ENCODE results near the gene DNAJC11.

The DNAJC11 gene

GRCh38 chr1:6596886-6597776 lies 104.5 kb downstream of the DNAJC11 start:
- DNase-seq = no peak

- DNase-seq = no peak
Observed at GRCh38 chr1:6596351-6596750, 105.3 kb downstream of the DNAJC11 start.

- DNase-seq = no peak
Observed at GRCh38 chr1:6594977-6595740, 106.5 kb downstream of the DNAJC11 start.

GRCh38 chr1:6593810-6594209 lies 107.8 kb downstream of the DNAJC11 start:
- DNase-seq = no peak

DNA sequence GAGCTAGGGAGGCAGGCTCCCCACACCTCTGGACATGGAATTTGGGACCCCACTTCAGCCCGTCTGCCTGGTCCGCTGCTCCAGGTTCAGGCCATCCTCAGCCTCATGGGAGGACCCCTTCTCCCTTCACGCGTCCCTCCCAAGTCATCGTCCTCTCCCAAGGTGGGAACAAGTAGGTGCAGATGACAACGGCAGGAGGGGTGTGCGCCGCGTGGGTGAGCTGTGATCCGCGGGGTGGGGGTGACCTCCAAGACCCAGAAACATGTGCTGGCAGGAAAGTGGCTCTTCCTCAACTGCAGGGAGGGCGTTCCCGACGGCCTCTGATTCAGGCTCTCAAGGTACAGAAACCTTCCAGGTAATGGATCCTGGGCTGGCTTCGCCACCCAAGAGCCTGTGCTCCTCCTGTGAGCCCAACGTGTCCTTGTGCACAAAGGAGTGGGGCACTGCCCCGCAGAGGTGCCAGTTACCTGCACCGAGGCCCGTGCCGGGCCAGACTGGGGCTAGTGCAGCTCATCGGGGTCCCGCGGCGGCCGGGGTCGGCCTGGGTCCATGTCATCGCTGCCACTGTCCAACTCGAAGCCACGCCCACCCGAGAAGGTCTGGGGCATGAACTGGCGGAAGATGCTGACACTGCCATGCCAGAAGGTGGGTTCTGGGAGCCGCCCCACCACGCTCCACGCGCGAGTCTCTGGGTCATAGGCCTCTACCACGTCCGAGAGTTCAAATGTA lies 108.6 kb downstream of the DNAJC11 start:
- DNase-seq = no peak

DNA sequence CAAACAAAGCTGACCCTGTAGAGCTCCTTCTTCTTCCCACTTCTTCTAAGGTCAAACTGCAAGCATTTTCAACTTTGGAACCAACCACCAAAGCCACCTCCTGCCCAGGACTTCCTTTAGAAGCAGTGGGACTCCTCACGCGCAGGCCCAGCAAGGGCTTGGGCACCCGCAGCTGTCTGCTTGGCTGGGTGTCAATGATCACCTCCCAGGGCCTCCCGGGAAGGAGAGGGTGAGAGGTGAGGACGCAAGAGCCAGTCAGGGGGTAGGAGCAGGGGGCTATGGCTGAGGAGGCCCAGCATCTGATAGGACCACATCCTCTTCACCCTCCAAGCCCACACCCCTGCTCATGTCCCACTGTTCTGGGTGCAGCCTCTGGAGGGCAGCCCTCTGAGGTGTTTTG lies 109.2 kb downstream of the DNAJC11 start:
- peak; percentile 46 for DNase-seq

DNA sequence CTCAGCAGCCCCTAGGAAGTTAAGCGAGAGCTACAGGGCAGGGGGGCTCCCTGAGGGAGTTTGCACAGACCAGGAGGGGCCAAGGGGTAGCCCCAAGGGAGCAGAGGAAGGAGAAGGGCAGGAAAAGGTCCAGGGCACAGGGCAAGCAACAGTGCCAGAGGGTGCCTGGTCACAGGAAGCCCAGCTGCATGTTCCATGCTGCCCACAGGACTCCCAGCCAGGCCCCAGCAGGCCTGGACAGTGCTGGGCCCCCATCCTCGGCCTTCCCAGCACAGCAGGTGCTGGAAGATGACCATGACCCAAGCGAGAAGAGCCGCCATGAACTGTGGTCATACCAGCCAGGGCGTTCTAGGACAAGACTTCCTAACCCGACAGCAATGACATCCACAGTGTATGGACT lies 110.0 kb downstream of the DNAJC11 start:
- no peak for DNase-seq

DNA sequence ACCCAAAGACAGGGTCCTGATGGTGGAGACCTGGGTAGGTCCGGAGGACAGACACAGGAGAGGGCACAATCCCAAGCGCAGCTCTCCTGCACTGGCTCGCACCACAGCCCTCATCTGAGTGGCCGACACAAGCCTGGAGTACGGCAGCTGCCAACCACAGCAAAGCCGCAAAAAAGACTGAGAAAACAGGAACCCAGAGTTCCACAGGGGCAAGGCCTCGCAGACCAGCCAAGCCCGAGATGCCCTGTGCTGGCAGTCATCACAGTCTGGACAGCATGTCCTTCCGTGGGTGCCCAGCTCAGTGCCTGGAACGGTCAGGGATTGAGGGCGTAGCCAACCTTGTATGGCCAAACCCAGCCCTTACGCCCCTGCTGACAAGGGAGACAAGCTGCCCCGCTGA lies 110.4 kb downstream of the DNAJC11 start:
- DNase-seq = peak; percentile 49

DNA sequence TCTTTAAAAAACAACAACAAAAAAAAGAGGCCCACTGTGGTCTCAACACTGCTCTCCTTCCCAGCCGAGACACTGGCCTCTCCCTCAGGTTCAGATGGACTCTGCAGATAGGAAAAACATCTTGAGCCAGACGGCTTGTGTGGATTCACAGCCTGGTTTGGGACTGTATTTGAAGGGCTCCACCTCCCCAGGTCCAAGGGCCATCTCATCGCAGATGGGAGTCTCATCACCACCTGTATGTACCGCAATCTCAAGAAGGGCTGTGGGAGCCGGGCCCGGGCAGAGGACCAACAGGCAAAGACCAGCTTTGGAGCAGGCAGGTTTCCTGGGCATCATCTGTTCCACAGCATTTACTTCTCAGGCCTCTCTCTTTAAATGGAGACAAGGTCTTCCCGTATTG lies 111.6 kb downstream of the DNAJC11 start:
- no peak for DNase-seq

DNA sequence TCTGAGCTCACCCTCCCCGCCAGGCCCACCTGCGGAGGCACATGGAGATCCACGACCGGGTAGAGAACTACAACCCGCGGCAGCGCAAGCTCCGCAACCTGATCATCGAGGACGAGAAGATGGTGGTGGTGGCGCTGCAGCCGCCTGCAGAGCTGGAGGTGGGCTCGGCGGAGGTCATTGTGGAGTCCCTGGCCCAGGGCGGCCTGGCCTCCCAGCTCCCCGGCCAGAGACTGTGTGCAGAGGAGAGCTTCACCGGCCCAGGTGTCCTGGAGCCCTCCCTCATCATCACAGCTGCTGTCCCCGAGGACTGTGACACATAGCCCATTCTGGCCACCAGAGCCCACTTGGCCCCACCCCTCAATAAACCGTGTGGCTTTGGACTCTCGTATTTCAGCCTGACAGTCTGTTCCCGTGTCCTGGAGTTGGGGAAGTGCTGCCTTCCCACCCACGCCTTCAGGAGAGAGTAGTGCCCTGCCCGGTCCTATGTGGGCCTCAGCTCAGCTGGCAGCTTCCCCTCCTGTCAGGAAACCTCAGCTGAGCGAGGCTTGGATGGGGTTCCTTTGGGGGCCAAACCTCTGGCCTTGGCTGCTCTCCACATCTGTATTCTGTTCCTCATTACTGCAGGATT lies 112.6 kb downstream of the DNAJC11 start:
- DNase-seq = peak; percentile 19

DNA sequence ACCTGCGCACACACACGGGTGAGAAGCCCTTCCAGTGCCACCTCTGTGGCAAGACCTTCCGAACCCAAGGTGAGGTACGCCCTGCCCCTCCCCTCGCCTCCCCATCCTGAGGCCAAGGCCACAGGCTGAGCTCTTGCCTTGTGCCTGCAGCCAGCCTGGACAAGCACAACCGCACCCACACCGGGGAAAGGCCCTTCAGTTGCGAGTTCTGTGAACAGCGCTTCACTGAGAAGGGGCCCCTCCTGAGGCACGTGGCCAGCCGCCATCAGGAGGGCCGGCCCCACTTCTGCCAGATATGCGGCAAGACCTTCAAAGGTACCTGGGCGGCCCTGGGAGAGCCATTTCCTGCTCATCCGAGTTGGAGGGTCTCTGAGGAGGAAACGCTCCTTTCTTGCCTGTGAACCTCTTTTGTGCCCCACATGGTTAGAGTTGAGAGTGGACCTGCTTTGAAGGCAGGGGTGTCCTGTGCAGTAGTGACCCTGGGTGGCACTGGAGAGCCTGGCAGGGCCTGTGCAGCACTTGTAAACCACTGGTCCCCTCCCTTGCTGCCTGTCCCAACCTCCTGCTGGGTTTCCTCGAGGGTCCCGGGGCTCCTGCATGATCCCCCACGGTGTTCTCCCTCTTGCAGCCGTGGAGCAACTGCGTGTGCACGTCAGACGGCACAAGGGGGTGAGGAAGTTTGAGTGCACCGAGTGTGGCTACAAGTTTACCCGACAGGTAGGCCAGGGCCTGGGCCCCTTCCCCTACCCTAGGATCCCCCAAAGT lies 113.3 kb downstream of the DNAJC11 start:
- DNase-seq = no peak

- no peak for DNase-seq
Observed at GRCh38 chr1:6587261-6588005, 114.2 kb downstream of the DNAJC11 start.

GRCh38 chr1:6586404-6586816 lies 115.2 kb downstream of the DNAJC11 start:
- no peak for DNase-seq

GRCh38 chr1:6585841-6586240 lies 115.8 kb downstream of the DNAJC11 start:
- no peak for DNase-seq

- DNase-seq = no peak
Observed at GRCh38 chr1:6585081-6585722, 116.4 kb downstream of the DNAJC11 start.

All from GF-D8 (cell line).